Measurements from ENCODE around the gene EME1.

DNA sequence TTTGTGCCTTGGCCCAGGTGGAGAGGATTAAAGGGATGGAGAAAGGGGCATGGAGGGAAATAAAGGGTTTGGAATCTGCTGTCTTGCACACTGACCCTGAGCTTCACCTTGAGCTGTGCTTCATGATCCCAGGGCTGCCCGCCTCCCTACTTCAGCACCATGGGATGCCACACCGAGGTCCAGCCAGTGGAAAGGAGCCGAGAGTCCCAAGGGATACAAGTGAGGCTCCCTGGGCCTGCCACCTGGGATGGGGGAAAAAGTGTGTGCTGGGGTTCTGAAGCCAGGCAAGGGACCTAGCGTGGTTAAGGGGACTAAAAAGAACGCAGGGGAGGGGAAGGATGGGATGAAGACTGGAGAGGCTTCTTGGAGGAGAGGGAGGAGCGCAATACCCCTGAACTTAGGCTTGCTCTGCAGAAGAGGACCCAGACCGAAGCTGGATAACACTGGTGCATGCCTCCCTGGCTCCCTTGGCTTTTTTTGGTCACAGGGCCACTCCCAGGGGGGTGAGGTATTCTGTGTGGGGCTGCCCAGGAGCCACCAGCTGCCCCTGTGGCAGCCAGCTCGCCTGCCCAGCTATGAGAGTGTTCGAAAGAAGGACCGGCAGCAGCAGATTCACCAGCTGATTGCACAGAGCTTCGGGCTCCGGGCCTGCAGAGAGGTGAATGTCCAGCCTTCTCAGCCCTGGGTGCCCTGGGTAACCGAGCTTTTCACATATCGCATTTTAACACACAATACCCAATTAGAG is 7.2 kb upstream of the EME1 start:
- TF ChIP-seq, protein P1, sequence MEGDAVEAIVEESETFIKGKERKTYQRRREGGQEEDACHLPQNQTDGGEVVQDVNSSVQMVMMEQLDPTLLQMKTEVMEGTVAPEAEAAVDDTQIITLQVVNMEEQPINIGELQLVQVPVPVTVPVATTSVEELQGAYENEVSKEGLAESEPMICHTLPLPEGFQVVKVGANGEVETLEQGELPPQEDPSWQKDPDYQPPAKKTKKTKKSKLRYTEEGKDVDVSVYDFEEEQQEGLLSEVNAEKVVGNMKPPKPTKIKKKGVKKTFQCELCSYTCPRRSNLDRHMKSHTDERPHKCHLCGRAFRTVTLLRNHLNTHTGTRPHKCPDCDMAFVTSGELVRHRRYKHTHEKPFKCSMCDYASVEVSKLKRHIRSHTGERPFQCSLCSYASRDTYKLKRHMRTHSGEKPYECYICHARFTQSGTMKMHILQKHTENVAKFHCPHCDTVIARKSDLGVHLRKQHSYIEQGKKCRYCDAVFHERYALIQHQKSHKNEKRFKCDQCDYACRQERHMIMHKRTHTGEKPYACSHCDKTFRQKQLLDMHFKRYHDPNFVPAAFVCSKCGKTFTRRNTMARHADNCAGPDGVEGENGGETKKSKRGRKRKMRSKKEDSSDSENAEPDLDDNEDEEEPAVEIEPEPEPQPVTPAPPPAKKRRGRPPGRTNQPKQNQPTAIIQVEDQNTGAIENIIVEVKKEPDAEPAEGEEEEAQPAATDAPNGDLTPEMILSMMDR (IDR thresholded peaks at IDR 0.05; ENCODE audit: low read depth, low read length, poor library complexity, severe bottlenecking): no peak
- TF ChIP-seq EZH2phosphoT487 (IDR thresholded peaks at IDR 0.05; ENCODE audit: borderline replicate concordance, low read length): no peak
